H1 (cell line): ENCODE results near the gene LAMC1. TPM values are rescaled to one million over a fixed set of nuclear protein-coding genes. Genes with fewer than 3 reads are reported as not detected.

Experiments used
- CTCF ChIA-PET: fragments of 300-600 bp; sonication (Branson Sonifier 250); formaldehyde crosslinking; loops from one replicate; lab custom pipeline; 2021; ENCODE audit not compliant: partially characterized antibody; lab: Charles Lee
- POLR2A ChIA-PET: fragments of 300-600 bp; sonication (Branson Sonifier 250); formaldehyde crosslinking; loops from one replicate; lab custom pipeline; 2021; ENCODE audit warnings: inconsistent platforms; ENCODE audit not compliant: partially characterized antibody; lab: Charles Lee
- DNase-seq, 2 experiments: peaks; one replicate each; pipeline versions ENCODE4 v3.0.0 to v3.0.0-alpha.2; 2010 to 2022; ENCODE audit warnings: low spot score in 2 of 2, low read depth in 1 of 2, mixed read lengths in 1 of 2
- FAIRE-seq: peaks from 2 replicates; lab custom pipeline; 2011; peaks lifted over from hg19 to GRCh38; lab: Jason Lieb, UNC
- H2AFZ ChIP-seq: 2 replicates; pipeline ENCODE4 v1.8.1; 2012; ENCODE audit warnings: low read length, inconsistent platforms
- H2AK5ac ChIP-seq: 2 replicates; pipeline ENCODE4 v1.6.1; 2013; ENCODE audit warnings: low read depth, low read length
- H2BK120ac ChIP-seq: replicated peaks from 2 replicates; pipeline ENCODE3; 2013; ENCODE audit warnings: low read depth, low read length, inconsistent platforms
- H2BK12ac ChIP-seq: 2 replicates; pipeline ENCODE4 v1.6.1; 2013; ENCODE audit warnings: low read depth, low read length
- H2BK15ac ChIP-seq: 2 replicates; pipeline ENCODE4 v1.6.1; 2013; ENCODE audit warnings: low read length
- H2BK20ac ChIP-seq: 2 replicates; pipeline ENCODE4 v1.6.1; 2013; ENCODE audit warnings: low read length
- H2BK5ac ChIP-seq: 2 replicates; pipeline ENCODE4 v1.6.1; 2013; ENCODE audit warnings: low read depth, low read length
- H3K14ac ChIP-seq: 2 replicates; pipeline ENCODE4 v1.6.1; 2013; ENCODE audit warnings: inconsistent platforms; ENCODE audit not compliant: insufficient read length
- H3K18ac ChIP-seq: 2 replicates; pipeline ENCODE4 v1.6.1; 2013; ENCODE audit warnings: low read length; ENCODE audit errors: extremely low read depth
- H3K23ac ChIP-seq: 2 replicates; pipeline ENCODE4 v1.6.1; 2013; ENCODE audit warnings: inconsistent platforms; ENCODE audit not compliant: insufficient read length
- H3K23me2 ChIP-seq: 2 replicates; pipeline ENCODE4 v1.6.1; 2013; ENCODE audit warnings: low read depth, low read length
- H3K27ac ChIP-seq: 2 replicates; pipeline ENCODE4 v1.6.1; 2011; ENCODE audit warnings: low read depth, low read length, inconsistent platforms
- H3K27me3 ChIP-seq, 4 experiments: replicated peaks in 1 of 4; 1 replicate in 1 of 4; 2 replicates in 3 of 4; pipeline versions ENCODE4 v1.6.1 to v1.8.1; 2011 to 2013; ENCODE audit warnings: low read length in 3 of 4, mild to moderate bottlenecking in 3 of 4, inconsistent platforms in 2 of 4, mixed read lengths in 2 of 4, moderate library complexity in 1 of 4; ENCODE audit not compliant: control insufficient read depth in 3 of 4, insufficient read depth in 3 of 4; ENCODE audit errors: extremely low read depth in 1 of 4
- H3K36me3 ChIP-seq, 4 experiments: 2 replicates each; pipeline versions ENCODE4 v1.6.1 to v1.8.1; 2011 to 2013; ENCODE audit warnings: mild to moderate bottlenecking in 4 of 4, low read length in 3 of 4, moderate library complexity in 2 of 4, control low read depth in 1 of 4, inconsistent platforms in 1 of 4; ENCODE audit not compliant: insufficient read depth in 4 of 4, control insufficient read depth in 2 of 4
- H3K4ac ChIP-seq: replicated peaks from 2 replicates; pipeline ENCODE3; 2013; ENCODE audit warnings: low read length, low read depth, mixed read lengths, inconsistent platforms; ENCODE audit not compliant: insufficient read length
- H3K4me1 ChIP-seq, 4 experiments: replicated peaks in 1 of 4; 1 replicate in 1 of 4; 2 replicates in 3 of 4; pipeline versions ENCODE4 v1.6.1 to v1.8.1; 2011 to 2013; ENCODE audit warnings: low read length in 3 of 4, inconsistent platforms in 2 of 4, mixed read lengths in 1 of 4; ENCODE audit not compliant: insufficient read depth in 4 of 4, control insufficient read depth in 3 of 4
- H3K4me2 ChIP-seq, 2 experiments: 2 replicates each; pipeline versions ENCODE4 v1.6.1 to v1.8.1; 2011 to 2013; ENCODE audit warnings: low read depth in 2 of 2, low read length in 2 of 2, control low read depth in 1 of 2, inconsistent platforms in 1 of 2, mild to moderate bottlenecking in 1 of 2; ENCODE audit not compliant: insufficient read depth in 1 of 2
- H3K4me3 ChIP-seq, 4 experiments: fragments of 200-600, 300-600 bp in 1 of 4; sonication (generic), shearing (Covaris generic), sonication (Bioruptor Twin) in 1 of 4; 2 replicates each; pipeline versions ENCODE4 v1.5.1 to v1.8.1; 2011 to 2016; ENCODE audit warnings: low read length in 4 of 4, low read depth in 3 of 4, control low read depth in 2 of 4, inconsistent platforms in 2 of 4, mild to moderate bottlenecking in 2 of 4, mixed read lengths in 1 of 4, moderate library complexity in 1 of 4; ENCODE audit not compliant: insufficient read depth in 2 of 4; ENCODE audit errors: extremely low read depth in 1 of 4
- H3K56ac ChIP-seq: replicated peaks from 2 replicates; pipeline ENCODE3; 2013; ENCODE audit warnings: low read depth, mild to moderate bottlenecking, mixed read lengths, low read length, inconsistent platforms; ENCODE audit not compliant: insufficient read length
- H3K79me1 ChIP-seq: 2 replicates; pipeline ENCODE4 v1.6.1; 2013; ENCODE audit warnings: low read depth, low read length, control low read depth
- H3K79me2 ChIP-seq, 2 experiments: 2 replicates each; pipeline versions ENCODE4 v1.6.1 to v1.8.1; 2012 to 2013; ENCODE audit warnings: low read length in 2 of 2, mild to moderate bottlenecking in 2 of 2, inconsistent platforms in 1 of 2; ENCODE audit not compliant: insufficient read depth in 2 of 2, control insufficient read depth in 1 of 2
- H3K9ac ChIP-seq, 4 experiments: replicated peaks in 1 of 4; 1 replicate in 1 of 4; 2 replicates in 3 of 4; pipeline versions ENCODE4 v1.6.1 to v1.8.1; 2011 to 2013; ENCODE audit warnings: low read depth in 3 of 4, low read length in 3 of 4, control low read depth in 2 of 4, mild to moderate bottlenecking in 2 of 4, moderate library complexity in 2 of 4, inconsistent platforms in 1 of 4; ENCODE audit errors: extremely low read depth in 1 of 4
- H3K9me3 ChIP-seq, 2 experiments: 2 replicates each; pipeline versions ENCODE4 v1.6.1 to v1.8.1; 2012 to 2013; ENCODE audit warnings: mild to moderate bottlenecking in 2 of 2, moderate library complexity in 2 of 2, control low read depth in 1 of 2, inconsistent platforms in 1 of 2, low read depth in 1 of 2, low read length in 1 of 2, mixed read lengths in 1 of 2; ENCODE audit not compliant: insufficient read depth in 2 of 2
- H4K20me1 ChIP-seq, 2 experiments: replicated peaks in 1 of 2; 2 replicates each; pipeline versions ENCODE3 to v1.8.1; 2011 to 2013; ENCODE audit warnings: inconsistent platforms in 2 of 2, low read length in 2 of 2, mild to moderate bottlenecking in 1 of 2; ENCODE audit not compliant: insufficient read depth in 2 of 2, control insufficient read depth in 1 of 2
- H4K5ac ChIP-seq: 2 replicates; pipeline ENCODE4 v1.6.1; 2013; ENCODE audit warnings: low read length, low read depth, mixed read lengths, inconsistent platforms; ENCODE audit not compliant: insufficient read length
- H4K8ac ChIP-seq: 2 replicates; pipeline ENCODE4 v1.8.0; 2013; ENCODE audit warnings: mild to moderate bottlenecking, moderate library complexity, low read length, inconsistent platforms; ENCODE audit not compliant: insufficient read depth; ENCODE audit errors: extremely low read depth
- H4K91ac ChIP-seq: replicated peaks from 2 replicates; pipeline ENCODE3; 2013; ENCODE audit warnings: low read length, mixed read lengths, inconsistent platforms; ENCODE audit not compliant: insufficient read length
- BCL11A ChIP-seq, 2 experiments: IDR thresholded peaks; one replicate each; pipeline ENCODE4 v1.6.1; 2011; ENCODE audit warnings: low read depth in 2 of 2, low read length in 2 of 2, mild to moderate bottlenecking in 2 of 2
- CBX5 ChIP-seq: fragments of 300-800, 300-1000 bp; sonication (generic); IDR thresholded peaks from 2 replicates; pipeline ENCODE4 v1.7.1; 2016; ENCODE audit warnings: antibody characterized with exemption, low read length, low read depth
- CEBPB ChIP-seq: IDR thresholded peaks from 2 replicates; pipeline ENCODE4 v1.6.1; 2012; ENCODE audit warnings: low read depth, low read length
- CREB1 ChIP-seq: IDR thresholded peaks from 2 replicates; pipeline ENCODE4 v1.6.1; 2012; ENCODE audit warnings: inconsistent platforms
- KDM1A ChIP-seq: fragments of 200-600, 300-600 bp; sonication (generic); IDR thresholded peaks from 2 replicates; pipeline ENCODE4 v1.7.1; 2016; ENCODE audit warnings: mild to moderate bottlenecking, low read length, borderline replicate concordance
- KDM4A ChIP-seq: IDR thresholded peaks from one replicate; pipeline ENCODE4 v1.7.1; 2012; ENCODE audit warnings: low read depth, mild to moderate bottlenecking, moderate library complexity, low read length, inconsistent platforms; ENCODE audit not compliant: severe bottlenecking
- RAD21 ChIP-seq, 2 experiments: IDR thresholded peaks in 1 of 2; conservative IDR thresholded peaks in 1 of 2; 2 replicates each; pipeline ENCODE4 v1.6.1; 2011; ENCODE audit warnings: low read depth in 2 of 2, low read length in 2 of 2, improper control_type of control experiment in 1 of 2, inconsistent platforms in 1 of 2, mild to moderate bottlenecking in 1 of 2, moderate library complexity in 1 of 2
- RNF2 ChIP-seq: fragments of 200-900, 300-1000 bp; sonication (generic); IDR thresholded peaks from 2 replicates; pipeline ENCODE4 v1.7.1; 2016; ENCODE audit warnings: borderline replicate concordance, low read depth, mild to moderate bottlenecking, antibody characterized with exemption, low read length; ENCODE audit not compliant: poor library complexity, severe bottlenecking; ENCODE audit errors: missing control alignments
- SP2 ChIP-seq: IDR thresholded peaks from 2 replicates; pipeline ENCODE4 v1.6.1; 2012; ENCODE audit warnings: mild to moderate bottlenecking, low read length, inconsistent platforms
- SRF ChIP-seq: IDR thresholded peaks from 2 replicates; pipeline ENCODE4 v1.6.1; 2011; ENCODE audit warnings: mild to moderate bottlenecking, low read depth, low read length, moderate library complexity
- TCF12 ChIP-seq: IDR thresholded peaks from 2 replicates; pipeline ENCODE4 v1.6.1; 2011; ENCODE audit warnings: low read depth, mild to moderate bottlenecking, low read length
- USF2 ChIP-seq: IDR thresholded peaks from 2 replicates; pipeline ENCODE4 v1.6.1; 2011; ENCODE audit warnings: low read length, improper control_type of control experiment
- WGBS, 2 experiments: shearing (Covaris generic) in 1 of 2; methylation state at CpG; one replicate each; pipeline versions ENCODE4 v1.1.6 to v1.1.7; 2013 to 2015; ENCODE audit warnings: low lambda C conversion rate in 2 of 2, mixed read lengths in 2 of 2, inconsistent platforms in 1 of 2, low coverage in 1 of 2, missing lambda C conversion rate in 1 of 2; ENCODE audit not compliant: insufficient replicate concordance in 2 of 2, insufficient coverage in 1 of 2, insufficient read length in 1 of 2; ENCODE audit errors: extremely low coverage in 1 of 2, missing lambda C conversion rate in 1 of 2; 5-methylcytosine and 5-hydroxymethylcytosine counted together
- polyA plus RNA-seq, 7 experiments: library from polyadenylated mRNA; depleted of rRNA in 3 of 7; stranded (reverse) in 5 of 7; unstranded in 2 of 7; fragments of >200 nt in 5 of 7; fragments of 200-250 nt in 2 of 7; gene quantifications; 1 replicate in 5 of 7; 2 replicates in 1 of 7; 4 replicates in 1 of 7; pipeline versions ENCODE4 v1.2.1 to v1.2.3, GENCODE V29; 2011 to 2013; ENCODE audit warnings: missing spikeins in 2 of 7, mixed read lengths in 2 of 7
- total RNA-seq: library from RNA; stranded (reverse); fragmentation: NEBNext Ultra II Directional; extraction: Animal tissue kit (Norgen Biotek cat#: 25700); gene quantifications from 2 replicates; pipeline ENCODE4 v1.2.1, GENCODE V29; 2021
- TF ChIP-seq, protein P1 (sequence below): IDR thresholded peaks from 2 replicates; pipeline ENCODE4 v1.6.1; 2011; ENCODE audit warnings: low read depth, mild to moderate bottlenecking, low read length; ENCODE audit not compliant: insufficient read depth

The LAMC1 gene
- total and polyA plus RNA-seq, 2 of the 8 experiments (the other 6 are each of a cell fraction or from before 2014, with no cell fraction given): 47.6 to 90.3 TPM

- Histone ChIP-seq H2BK20ac (no peak overlapping the region), H3K79me2 (no peaks in the 10 kb centered on the region), H3K23ac (no peak overlapping the region), H2AFZ (no peak overlapping the region), H3K56ac (no peak overlapping the region), H3K27me3 (no peaks in the 10 kb centered on the region), H2BK5ac (no peak overlapping the region), H3K18ac (no peak overlapping the region), H3K4me3 (no peak overlapping the region), H3K23me2 (peaks cover 5% of the 10 kb centered on the region; the same call in 1 of the 2 replicates), H2AK5ac (no peak overlapping the region), H2BK120ac (no peak overlapping the region), H3K4me2 (no peak overlapping the region), H3K36me3 (no peaks in the 10 kb centered on the region), H4K20me1 (no peaks in the 10 kb centered on the region), H3K4ac (no peak overlapping the region), H2BK15ac (no peak overlapping the region), H3K9ac (no peak overlapping the region), H3K79me1 (no peaks in the 10 kb centered on the region), H3K14ac (no peak overlapping the region), H2BK12ac (no peak overlapping the region), H3K9me3 (no peaks in the 10 kb centered on the region), H4K91ac (no peak overlapping the region), H4K8ac (no peak overlapping the region), H3K4me1 (no peaks in the 10 kb centered on the region), H4K5ac (no peak overlapping the region), H3K27ac (no peak overlapping the region)
- ChIA-PET CTCF (interaction anchor here (0.6 to 1.5 kb wide), 3 partner anchors 10 to 158 kb away, joined by 3 to 8 read pairs (median 3); no protein-coding TSS in a partner anchor), POLR2A (no interaction called here)
- WGBS, 2 experiments: 88% methylated on average over 5 of the region's 5 CpGs; no CpG with 5 or more reads in 1 of the 2 experiments
- FAIRE-seq (no peak), DNase-seq (no peak)
- TF ChIP-seq CREB1: no peak
- TF ChIP-seq RAD21 (IDR thresholded peaks at IDR 0.05 in 1 of 2, conservative IDR thresholded peaks at IDR 0.05 in 1 of 2; ENCODE audit: low read depth in 2 of 2, low read length in 2 of 2): no peak
- no peak for TF ChIP-seq CEBPB
- no peak for TF ChIP-seq KDM1A
- TF ChIP-seq CBX5: no peak
- no peak for TF ChIP-seq SRF
- TF ChIP-seq RNF2: no peak
- no peak for TF ChIP-seq USF2
- TF ChIP-seq KDM4A: no peak
- TF ChIP-seq, protein P1, sequence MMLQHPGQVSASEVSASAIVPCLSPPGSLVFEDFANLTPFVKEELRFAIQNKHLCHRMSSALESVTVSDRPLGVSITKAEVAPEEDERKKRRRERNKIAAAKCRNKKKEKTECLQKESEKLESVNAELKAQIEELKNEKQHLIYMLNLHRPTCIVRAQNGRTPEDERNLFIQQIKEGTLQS: no peak
- TF ChIP-seq TCF12: no peak
- no peak for TF ChIP-seq SP2
- no peak for TF ChIP-seq BCL11A (IDR thresholded peaks at IDR 0.05; ENCODE audit: low read depth in 2 of 2, low read length in 2 of 2)
Measured at GRCh38 chr1:183148599-183148998, 125.4 kb downstream of the LAMC1 start.
